GM21723 (cell line): ENCODE results near the gene CRYBB3.

Experiments used
- ATAC-seq: cut with Tn5 transposase; IDR thresholded peaks from one replicate; pipeline ENCODE4 v1.9.1; 2021; ENCODE audit warnings: mild to moderate bottlenecking, moderate library complexity; ENCODE audit not compliant: unreplicated experiment

CRYBB3 gene

GRCh38 chr22:25199731-25200520 lies at the start of gene CRYBB3:
TSS of gene CRYBB3 (plus strand) at chr22:25199858. CDS start at chr22:25201397, 1,539 bp downstream.
- no peak for ATAC-seq

GRCh38 chr22:25153961-25154666 lies 45.5 kb upstream of the CRYBB3 start:
- ATAC-seq = no peak

GRCh38 chr22:25154667-25154999 lies 45.0 kb upstream of the CRYBB3 start:
- no peak for ATAC-seq

GRCh38 chr22:25156736-25157135 lies 42.9 kb upstream of the CRYBB3 start:
- ATAC-seq = no peak

- ATAC-seq = no peak
Observed at GRCh38 chr22:25159028-25159427, 40.6 kb upstream of the CRYBB3 start.

GRCh38 chr22:25160120-25160996 lies 39.3 kb upstream of the CRYBB3 start:
- no peak for ATAC-seq

GRCh38 chr22:25161017-25161915 lies 38.4 kb upstream of the CRYBB3 start:
- ATAC-seq = no peak

GRCh38 chr22:25161916-25162530 lies 37.6 kb upstream of the CRYBB3 start:
- ATAC-seq = no peak

- no peak for ATAC-seq
Observed at GRCh38 chr22:25162561-25162960, 37.1 kb upstream of the CRYBB3 start.

GRCh38 chr22:25165785-25166184 lies 33.9 kb upstream of the CRYBB3 start:
- no peak for ATAC-seq

- ATAC-seq = no peak
Observed at GRCh38 chr22:25166266-25167040, 33.2 kb upstream of the CRYBB3 start.

GRCh38 chr22:25167082-25167481 lies 32.6 kb upstream of the CRYBB3 start:
- ATAC-seq = no peak

- ATAC-seq = no peak
Observed at GRCh38 chr22:25167834-25168601, 31.6 kb upstream of the CRYBB3 start.

GRCh38 chr22:25169278-25170031 lies 30.2 kb upstream of the CRYBB3 start:
- no peak for ATAC-seq

- no peak for ATAC-seq
Observed at GRCh38 chr22:25170426-25170980, 29.2 kb upstream of the CRYBB3 start.

- no peak for ATAC-seq
Observed at GRCh38 chr22:25172153-25172552, 27.5 kb upstream of the CRYBB3 start.

- ATAC-seq = no peak
Observed at GRCh38 chr22:25174156-25174887, 25.3 kb upstream of the CRYBB3 start.
